GM18526 (cell line): Measurements from ENCODE around the gene ATP6AP1.

Experiments
- POLR2A ChIP-seq: IDR thresholded peaks from 3 replicates; pipeline ENCODE4 v1.6.1; 2011; ENCODE audit not compliant: insufficient read length; ENCODE audit errors: extremely low read depth

ATP6AP1 gene

GRCh38 chrX:154399527-154400368, 28.7 kb upstream of the ATP6AP1 start:
- TF ChIP-seq POLR2A, result no peak

GRCh38 chrX:154401045-154401799, 27.3 kb upstream of the ATP6AP1 start:
- no peak for TF ChIP-seq POLR2A

GRCh38 chrX:154401918-154402621, 26.4 kb upstream of the ATP6AP1 start:
- TF ChIP-seq POLR2A, result no peak

- TF ChIP-seq POLR2A, result no peak
Measured at GRCh38 chrX:154402622-154403127, 25.8 kb upstream of the ATP6AP1 start.

GRCh38 chrX:154403192-154403591, 25.3 kb upstream of the ATP6AP1 start:
- no peak for TF ChIP-seq POLR2A

GRCh38 chrX:154403858-154404257, 24.6 kb upstream of the ATP6AP1 start:
- TF ChIP-seq POLR2A, result no peak

- no peak for TF ChIP-seq POLR2A
Measured at GRCh38 chrX:154404625-154405192, 23.8 kb upstream of the ATP6AP1 start.

- no peak for TF ChIP-seq POLR2A
Measured at GRCh38 chrX:154408659-154409221, 19.7 kb upstream of the ATP6AP1 start.

- TF ChIP-seq POLR2A, result no peak
Measured at GRCh38 chrX:154409222-154409871, 19.1 kb upstream of the ATP6AP1 start, which contains the start of gene DNASE1L1. Gene DNASE1L1 (minus strand): TSS chrX:154409254. CDS start chrX:154405568, 3,686 bp downstream.

- TF ChIP-seq POLR2A, result peak; percentile 48
Measured at GRCh38 chrX:154411981-154412340, 16.5 kb upstream of the ATP6AP1 start.

- TF ChIP-seq POLR2A, result no peak
Measured at GRCh38 chrX:154412468-154412867, 16.0 kb upstream of the ATP6AP1 start.

- TF ChIP-seq POLR2A, result no peak
Measured at GRCh38 chrX:154413142-154413541, 15.3 kb upstream of the ATP6AP1 start.

- TF ChIP-seq POLR2A, result no peak
Measured at GRCh38 chrX:154417157-154417556, 11.3 kb upstream of the ATP6AP1 start.

GRCh38 chrX:154419189-154419588, 9.3 kb upstream of the ATP6AP1 start:
- no peak for TF ChIP-seq POLR2A
